ENCODE measurements around the gene SLMAP.

SLMAP gene

GRCh38 chr3:57755368-57755675 lies 787 bp upstream of the SLMAP start:
- peak; percentile 18 for DNase-seq

- peak; percentile 45 for DNase-seq
Measured at GRCh38 chr3:57756528-57757401, 656 bp downstream of the SLMAP start.

GRCh38 chr3:57757642-57758297 lies 1.7 kb downstream of the SLMAP start:
- peak; percentile 36 for DNase-seq

- DNase-seq = no peak
Measured at GRCh38 chr3:57758686-57759085, 2.6 kb downstream of the SLMAP start.

GRCh38 chr3:57764794-57765193 lies 8.7 kb downstream of the SLMAP start:
- DNase-seq = no peak

GRCh38 chr3:57768595-57768994 lies 12.5 kb downstream of the SLMAP start:
- DNase-seq = no peak

GRCh38 chr3:57770009-57770827 lies 14.1 kb downstream of the SLMAP start:
- no peak for DNase-seq

- DNase-seq = no peak
Measured at GRCh38 chr3:57772251-57772650, 16.1 kb downstream of the SLMAP start.

- no peak for DNase-seq
Measured at GRCh38 chr3:57777774-57778173, 21.7 kb downstream of the SLMAP start.

- DNase-seq = no peak
Measured at GRCh38 chr3:57778494-57778893, 22.4 kb downstream of the SLMAP start.

- no peak for DNase-seq
Measured at GRCh38 chr3:57779666-57780065, 23.6 kb downstream of the SLMAP start.

GRCh38 chr3:57783186-57784088 lies 27.3 kb downstream of the SLMAP start:
- DNase-seq = peak; percentile 5

- no peak for DNase-seq
Measured at GRCh38 chr3:57784089-57784735, 28.1 kb downstream of the SLMAP start.

- DNase-seq = no peak
Measured at GRCh38 chr3:57785446-57785845, 29.3 kb downstream of the SLMAP start.

- DNase-seq = peak; percentile 33
Measured at GRCh38 chr3:57787867-57788623, 31.9 kb downstream of the SLMAP start.

- DNase-seq = no peak
Measured at GRCh38 chr3:57788624-57789018, 32.5 kb downstream of the SLMAP start.

GRCh38 chr3:57791245-57791644 lies 35.1 kb downstream of the SLMAP start:
- no peak for DNase-seq

GRCh38 chr3:57792198-57792597 lies 36.1 kb downstream of the SLMAP start:
- no peak for DNase-seq

- no peak for DNase-seq
Measured at GRCh38 chr3:57793737-57794187, 37.7 kb downstream of the SLMAP start.

- no peak for DNase-seq
Measured at GRCh38 chr3:57794501-57794900, 38.4 kb downstream of the SLMAP start.

- DNase-seq = no peak
Measured at GRCh38 chr3:57794951-57795350, 38.8 kb downstream of the SLMAP start.
